Activated CD8-positive, alpha-beta memory T cell treated with anti-CD3 and anti-CD28 coated beads, Interleukin-2, amount 50 U/mL, for 24 hours (primary cell): Measurements from ENCODE around the gene KCNK4.

Experiments
- DNase-seq: peaks from one replicate; pipeline ENCODE4 v3.0.0-alpha.2; 2020; ENCODE audit errors: extremely low read depth

KCNK4 gene

GRCh38 chr11:64290352-64291261 lies 495 bp upstream of the KCNK4 start:
- DNase-seq, result no peak

- DNase-seq, result no peak
Observed at GRCh38 chr11:64291752-64292459, 804 bp downstream of the KCNK4 start.

GRCh38 chr11:64292460-64293254 lies 1.6 kb downstream of the KCNK4 start:
- no peak for DNase-seq

GRCh38 chr11:64294774-64295173 lies 3.7 kb downstream of the KCNK4 start:
- no peak for DNase-seq

GRCh38 chr11:64295760-64296159 lies 4.7 kb downstream of the KCNK4 start:
- DNase-seq, result no peak

GRCh38 chr11:64296236-64296635 lies 5.1 kb downstream of the KCNK4 start:
- no peak for DNase-seq

GRCh38 chr11:64296830-64297698 lies 6.0 kb downstream of the KCNK4 start:
- no peak for DNase-seq

- no peak for DNase-seq
Observed at GRCh38 chr11:64297699-64298358, 6.7 kb downstream of the KCNK4 start.

GRCh38 chr11:64298966-64299846 lies 8.1 kb downstream of the KCNK4 start:
- no peak for DNase-seq

- DNase-seq, result no peak
Observed at GRCh38 chr11:64299847-64300648, 8.9 kb downstream of the KCNK4 start, which contains the start of gene CATSPERZ. Gene CATSPERZ (plus strand): TSS chr11:64300358. CDS start chr11:64300411, 53 bp downstream.

- DNase-seq, result no peak
Observed at GRCh38 chr11:64303109-64304031, 12.3 kb downstream of the KCNK4 start.

GRCh38 chr11:64304032-64304315 lies 12.9 kb downstream of the KCNK4 start:
- DNase-seq, result no peak

GRCh38 chr11:64304316-64305072 lies 13.4 kb downstream of the KCNK4 start:
- DNase-seq, result peak; percentile 90

GRCh38 chr11:64305075-64305690 lies 14.1 kb downstream of the KCNK4 start, which contains the start of gene ESRRA:
Gene ESRRA (plus strand): TSS chr11:64305524. CDS start chr11:64307180, 1,656 bp downstream.
- peak; percentile 98 for DNase-seq

GRCh38 chr11:64305691-64306562 lies 14.8 kb downstream of the KCNK4 start:
- DNase-seq, result peak; percentile 34

- no peak for DNase-seq
Observed at GRCh38 chr11:64306563-64306875, 15.4 kb downstream of the KCNK4 start.
